ENCODE measurements around the gene PPARG.

PPARG gene

DNA sequence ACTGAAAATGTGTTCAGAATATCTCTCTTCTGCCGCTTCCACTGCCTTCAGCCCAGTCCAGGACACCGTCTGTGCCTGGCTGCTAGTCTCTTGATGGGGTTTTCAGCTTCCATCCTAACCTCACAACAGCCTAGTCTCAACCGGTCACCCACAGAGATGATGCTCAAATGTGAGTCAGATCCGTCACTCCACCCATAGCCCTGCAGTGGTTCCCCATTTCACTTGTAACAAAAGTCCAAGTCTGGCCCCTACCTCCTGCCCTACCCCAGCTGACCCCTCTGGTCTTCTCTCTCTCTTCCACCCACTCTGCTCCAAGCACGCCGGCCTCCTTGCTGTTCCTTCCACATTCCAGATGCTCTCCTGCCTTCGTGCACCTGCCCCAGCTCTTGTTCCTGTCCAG, 68.1 kb downstream of the PPARG start:
- no peak for DNase-seq (ENCODE audit: low read depth)
- no peak overlapping the region for H3K4me3 ChIP-seq (ENCODE audit: control insufficient read depth, low read depth, low read length)
- TF ChIP-seq, protein P1, sequence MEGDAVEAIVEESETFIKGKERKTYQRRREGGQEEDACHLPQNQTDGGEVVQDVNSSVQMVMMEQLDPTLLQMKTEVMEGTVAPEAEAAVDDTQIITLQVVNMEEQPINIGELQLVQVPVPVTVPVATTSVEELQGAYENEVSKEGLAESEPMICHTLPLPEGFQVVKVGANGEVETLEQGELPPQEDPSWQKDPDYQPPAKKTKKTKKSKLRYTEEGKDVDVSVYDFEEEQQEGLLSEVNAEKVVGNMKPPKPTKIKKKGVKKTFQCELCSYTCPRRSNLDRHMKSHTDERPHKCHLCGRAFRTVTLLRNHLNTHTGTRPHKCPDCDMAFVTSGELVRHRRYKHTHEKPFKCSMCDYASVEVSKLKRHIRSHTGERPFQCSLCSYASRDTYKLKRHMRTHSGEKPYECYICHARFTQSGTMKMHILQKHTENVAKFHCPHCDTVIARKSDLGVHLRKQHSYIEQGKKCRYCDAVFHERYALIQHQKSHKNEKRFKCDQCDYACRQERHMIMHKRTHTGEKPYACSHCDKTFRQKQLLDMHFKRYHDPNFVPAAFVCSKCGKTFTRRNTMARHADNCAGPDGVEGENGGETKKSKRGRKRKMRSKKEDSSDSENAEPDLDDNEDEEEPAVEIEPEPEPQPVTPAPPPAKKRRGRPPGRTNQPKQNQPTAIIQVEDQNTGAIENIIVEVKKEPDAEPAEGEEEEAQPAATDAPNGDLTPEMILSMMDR (conservative IDR thresholded peaks at IDR 0.05; ENCODE audit: control insufficient read depth, insufficient read depth, low read depth, low read length): no peak

DNA sequence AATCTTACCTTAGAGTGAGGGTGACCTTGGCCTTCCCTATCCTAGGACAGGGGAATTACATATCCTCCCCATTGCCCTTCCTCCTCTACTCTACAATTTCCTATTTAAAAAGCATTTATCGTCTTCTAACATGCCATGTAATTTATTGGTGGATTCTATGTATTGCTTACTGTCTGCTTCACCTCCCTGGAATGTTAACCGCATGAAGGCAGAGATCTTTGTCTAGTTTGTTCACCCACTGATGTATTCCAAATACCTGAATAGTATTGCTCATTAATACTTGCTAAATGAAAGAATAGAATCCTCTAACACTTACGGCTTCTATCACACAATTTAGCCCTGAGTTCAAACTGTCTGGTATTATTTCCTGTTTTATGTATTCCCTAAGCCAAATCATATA, 68.6 kb downstream of the PPARG start:
- no peak for DNase-seq (ENCODE audit: low read depth)
- H3K4me3 ChIP-seq (ENCODE audit: control insufficient read depth, low read depth, low read length): no peak overlapping the region
- TF ChIP-seq, protein P1 (conservative IDR thresholded peaks at IDR 0.05; ENCODE audit: control insufficient read depth, insufficient read depth, low read depth, low read length): no peak

DNA sequence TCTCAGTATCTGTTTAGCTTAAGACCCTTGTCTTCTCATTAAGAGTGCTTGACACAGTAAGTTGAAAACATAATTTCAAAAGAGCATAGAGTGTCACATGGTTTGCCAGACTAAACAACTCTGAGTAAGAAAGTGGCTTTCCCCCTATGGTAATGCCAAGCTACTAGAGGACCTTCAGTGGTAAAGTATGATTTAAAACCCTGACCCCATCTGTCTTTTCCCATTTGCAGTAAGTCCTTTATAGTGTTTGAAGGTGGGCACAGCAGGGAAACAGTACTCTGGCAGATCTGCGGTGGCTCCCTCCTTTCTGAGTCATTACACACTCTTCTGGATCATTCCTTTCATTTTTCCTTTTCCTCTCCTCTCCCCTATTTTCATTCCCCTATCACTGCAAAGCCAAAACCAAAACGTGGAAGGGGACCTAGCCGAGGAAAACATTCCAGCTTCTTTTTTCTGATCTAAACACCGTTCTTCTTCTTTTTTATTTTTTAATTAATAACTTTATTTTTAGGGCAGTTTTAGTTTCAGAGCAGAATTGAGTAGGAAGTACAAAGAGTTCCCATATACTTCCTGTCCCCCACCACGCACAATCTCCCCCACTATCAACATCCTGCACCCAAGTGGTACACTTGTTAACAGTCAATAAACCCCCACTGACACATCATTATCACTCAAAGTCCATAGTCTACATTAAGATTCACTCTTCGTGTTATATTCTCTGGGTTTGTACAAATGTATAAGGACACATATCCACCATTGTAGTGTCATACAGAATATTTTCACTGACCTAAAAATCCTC, 74.7 kb downstream of the PPARG start:
- no peak for DNase-seq (ENCODE audit: low read depth)
- no peak overlapping the region for H3K4me3 ChIP-seq (ENCODE audit: control insufficient read depth, low read depth, low read length)
- TF ChIP-seq, protein P1 (conservative IDR thresholded peaks at IDR 0.05; ENCODE audit: control insufficient read depth, insufficient read depth, low read depth, low read length): no peak

DNA sequence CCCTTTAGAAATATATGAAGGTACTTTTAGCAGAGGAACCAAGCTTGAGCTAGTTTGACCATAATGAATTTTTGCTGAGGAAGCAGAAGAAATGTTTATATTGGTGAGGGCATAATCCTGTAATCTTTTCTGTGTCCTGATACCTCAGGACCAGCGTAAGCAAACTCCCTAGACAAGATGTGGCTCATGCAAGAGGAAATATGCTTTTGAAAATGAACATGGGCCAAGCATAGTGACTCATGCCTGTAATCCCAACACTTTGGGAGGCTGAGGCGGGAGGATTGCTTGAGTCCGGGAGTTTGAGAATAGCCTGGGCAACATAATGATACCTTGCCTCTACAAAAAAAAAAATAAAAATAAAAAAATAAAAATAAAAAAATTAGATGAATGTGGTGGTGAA, 78.5 kb downstream of the PPARG start:
- TF ChIP-seq, protein P1 (conservative IDR thresholded peaks at IDR 0.05; ENCODE audit: control insufficient read depth, insufficient read depth, low read depth, low read length): no peak
- DNase-seq (ENCODE audit: low read depth): peak; percentile 57
- H3K4me3 ChIP-seq (ENCODE audit: control insufficient read depth, low read depth, low read length): no peak overlapping the region

DNA sequence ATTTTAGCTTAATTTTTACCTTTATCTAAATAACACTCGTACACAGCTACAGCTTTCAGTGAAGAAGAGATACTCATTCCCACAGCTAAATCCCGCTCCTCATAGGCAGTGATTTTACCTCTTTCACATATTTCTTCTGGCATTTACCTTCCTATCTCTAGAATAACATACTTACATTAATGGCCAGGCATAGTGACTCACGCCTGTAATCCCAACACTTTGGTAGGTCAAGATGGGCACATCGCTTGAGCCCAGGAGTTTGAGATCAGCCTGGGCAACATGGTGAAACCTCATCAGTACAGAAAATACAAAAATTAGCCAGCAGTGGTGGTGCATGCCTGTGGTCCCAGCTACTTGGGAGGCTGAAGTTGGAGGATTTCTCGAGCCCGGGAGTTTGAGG, 80.2 kb downstream of the PPARG start:
- no peak overlapping the region for H3K4me3 ChIP-seq (ENCODE audit: control insufficient read depth, low read depth, low read length)
- DNase-seq (ENCODE audit: low read depth): no peak
- TF ChIP-seq, protein P1 (conservative IDR thresholded peaks at IDR 0.05; ENCODE audit: control insufficient read depth, insufficient read depth, low read depth, low read length): no peak

DNA sequence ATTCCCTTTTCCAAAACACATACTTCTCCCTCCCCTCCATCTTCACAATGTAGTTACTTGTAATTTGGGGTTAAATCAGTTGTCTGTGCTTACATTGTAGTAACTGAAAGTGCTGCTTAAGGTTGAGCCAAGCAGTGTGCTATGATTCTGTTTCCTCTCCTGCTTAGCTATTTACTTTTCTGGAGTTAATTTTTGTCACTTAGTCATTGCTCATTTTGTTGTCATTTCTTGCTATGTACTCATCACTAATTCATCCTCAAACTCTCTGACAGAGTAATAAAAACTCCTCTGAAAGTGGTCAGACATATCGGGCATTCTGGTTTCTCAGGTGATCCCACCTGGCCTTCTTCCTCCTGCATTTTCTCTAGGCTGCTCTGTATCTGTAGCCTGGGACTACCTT, 80.7 kb downstream of the PPARG start:
- DNase-seq (ENCODE audit: low read depth): no peak
- TF ChIP-seq, protein P1 (conservative IDR thresholded peaks at IDR 0.05; ENCODE audit: control insufficient read depth, insufficient read depth, low read depth, low read length): no peak
- no peak overlapping the region for H3K4me3 ChIP-seq (ENCODE audit: control insufficient read depth, low read depth, low read length)
